Measurements from ENCODE around the gene BARHL1.

BARHL1 gene

DNA sequence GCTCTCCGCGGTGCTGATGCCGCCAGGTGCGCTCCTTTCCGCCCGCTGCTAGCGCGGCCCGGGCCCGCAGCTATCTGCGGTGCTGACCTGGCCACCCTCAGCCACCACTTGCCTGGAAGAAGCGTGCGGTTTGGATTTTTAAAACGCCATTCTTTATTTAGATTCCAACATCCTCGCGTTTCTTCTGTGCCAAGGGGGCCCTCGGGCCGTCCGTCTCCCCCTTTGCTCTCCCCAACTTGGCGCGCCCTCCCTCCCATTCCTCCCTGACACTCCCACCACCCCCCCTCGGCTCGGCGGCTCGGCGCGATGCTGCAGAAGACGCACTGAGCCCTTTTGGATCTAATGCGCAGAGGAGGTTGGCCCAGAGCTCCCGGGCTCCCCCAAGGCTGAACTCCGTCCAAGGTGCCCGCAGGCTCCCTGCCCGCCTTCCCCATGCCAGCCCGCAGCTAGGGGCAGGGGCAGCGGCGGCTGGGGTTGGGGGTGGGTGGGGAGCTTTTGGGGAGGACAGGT is at the start of gene BARHL1:
Gene BARHL1, plus strand, starts transcription at position 331 of the 510 bp plus-strand sequence. CDS start 192 bp downstream, outside the sequence.
- no peak for DNase-seq

DNA sequence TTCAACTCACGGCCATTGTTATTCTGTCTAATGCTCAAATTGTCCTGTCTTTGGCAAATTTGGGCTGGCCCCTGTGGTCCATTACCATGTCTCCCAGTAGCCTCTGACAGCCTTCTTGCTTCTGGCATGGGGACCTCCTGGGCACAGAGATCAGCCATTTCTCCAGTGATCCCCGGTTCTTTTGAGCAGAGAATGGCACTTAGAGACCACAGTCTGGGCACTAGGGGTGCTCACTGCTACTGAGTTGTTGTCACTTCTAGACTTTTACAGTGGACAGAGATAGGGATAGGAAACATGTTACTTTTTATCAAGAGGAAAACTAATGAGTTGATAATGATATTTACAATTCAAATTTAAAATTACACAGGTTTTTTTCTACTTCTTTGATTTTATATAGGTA is 47.6 kb upstream of the BARHL1 start:
- no peak for DNase-seq

DNA sequence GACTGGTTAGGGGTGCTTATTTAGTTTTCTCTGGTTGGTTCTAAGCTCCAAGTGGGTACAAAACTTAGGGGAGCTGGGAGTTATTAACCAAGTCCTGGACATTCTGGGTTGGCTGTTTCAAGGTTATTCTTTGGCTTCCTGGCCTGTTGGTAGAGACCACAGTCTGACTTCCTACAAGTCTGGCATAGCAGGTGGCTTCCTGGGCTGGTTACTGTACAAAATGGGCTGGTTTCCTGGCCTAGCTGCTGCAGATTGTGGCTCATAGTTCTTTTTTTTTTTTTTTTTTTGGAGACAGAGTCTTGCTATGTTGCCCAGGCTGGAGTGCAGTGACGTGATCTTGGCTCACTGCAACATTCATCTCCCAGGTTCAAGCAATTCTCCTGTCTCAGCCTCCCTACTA is 46.3 kb upstream of the BARHL1 start:
- DNase-seq, result no peak

DNA sequence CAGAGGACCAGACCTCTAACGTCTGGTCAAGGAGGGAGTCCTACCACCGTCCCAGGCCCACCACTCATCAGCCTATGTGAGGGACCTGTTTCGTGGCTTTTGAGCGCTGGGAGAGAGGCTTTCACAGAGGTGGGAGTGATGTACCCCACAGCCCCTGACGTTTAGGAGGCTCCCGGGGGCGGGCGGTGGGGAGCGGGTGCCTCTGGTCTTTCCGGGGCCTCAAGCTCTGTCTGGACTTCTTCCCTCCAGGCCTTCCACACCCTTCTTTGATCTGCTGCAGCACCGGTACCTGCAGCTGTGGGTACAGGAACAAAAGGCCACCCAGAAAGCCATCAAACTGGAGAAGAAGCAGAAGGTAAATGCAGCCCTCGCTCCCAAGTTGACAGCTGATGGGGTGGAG is 45.1 kb upstream of the BARHL1 start:
- DNase-seq, result no peak

DNA sequence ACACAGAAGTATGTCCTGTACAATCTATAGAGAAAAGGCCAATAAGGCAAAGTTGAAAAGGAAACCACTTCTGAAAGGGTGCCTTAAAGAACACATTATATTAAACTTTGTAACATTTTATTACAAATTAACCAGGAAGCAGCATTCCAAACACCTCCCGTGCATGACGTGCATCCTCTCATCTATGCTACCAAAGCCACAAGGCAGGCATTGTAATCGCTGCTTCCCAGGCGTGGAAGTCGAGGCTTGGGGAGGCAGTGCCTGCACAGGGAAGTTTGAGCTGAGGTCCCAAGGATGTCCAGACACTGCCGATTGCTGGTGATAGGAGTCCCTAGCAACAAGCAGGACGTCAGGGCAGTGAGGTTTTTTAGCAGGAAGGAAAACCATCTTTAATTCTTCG is 44.3 kb upstream of the BARHL1 start:
- no peak for DNase-seq

DNA sequence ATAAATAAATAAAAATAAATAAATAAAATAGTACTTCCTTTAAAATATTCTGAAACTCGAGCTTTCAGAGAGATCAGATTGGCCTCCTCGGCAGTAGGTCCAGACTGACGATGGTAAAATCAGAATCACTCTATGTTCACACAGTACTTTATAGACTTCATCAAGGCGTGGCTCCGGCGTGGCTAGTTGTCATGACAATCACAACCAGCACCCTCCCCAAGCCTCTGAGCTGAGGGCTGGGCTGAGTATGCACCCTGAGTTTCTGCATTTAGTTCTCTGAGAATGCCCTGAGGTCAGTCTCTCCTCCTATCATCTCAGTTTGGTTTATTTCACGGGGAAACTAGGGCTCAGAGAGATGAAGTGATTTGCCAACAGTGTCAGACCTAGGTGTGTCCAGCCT is 43.3 kb upstream of the BARHL1 start:
- DNase-seq, result no peak

DNA sequence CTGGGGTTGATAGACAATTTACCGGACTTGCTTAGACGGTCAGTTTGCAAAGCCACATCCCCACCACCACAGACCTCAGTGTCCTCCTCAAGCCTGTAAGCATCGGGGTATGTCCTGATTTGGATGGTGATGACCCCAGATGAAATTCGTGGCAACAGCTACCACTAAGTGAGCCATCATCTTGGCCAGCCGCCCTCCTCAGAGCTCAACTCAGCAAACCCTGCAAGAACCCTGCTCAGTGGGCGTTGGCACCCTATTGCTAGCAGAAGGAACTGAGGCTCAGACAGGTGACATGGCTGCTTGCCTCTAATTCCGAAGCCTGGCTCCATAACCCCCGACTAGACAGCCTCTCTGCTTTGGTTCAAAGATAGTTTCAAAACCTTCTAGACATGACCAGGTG is 41.4 kb upstream of the BARHL1 start:
- no peak for DNase-seq

DNA sequence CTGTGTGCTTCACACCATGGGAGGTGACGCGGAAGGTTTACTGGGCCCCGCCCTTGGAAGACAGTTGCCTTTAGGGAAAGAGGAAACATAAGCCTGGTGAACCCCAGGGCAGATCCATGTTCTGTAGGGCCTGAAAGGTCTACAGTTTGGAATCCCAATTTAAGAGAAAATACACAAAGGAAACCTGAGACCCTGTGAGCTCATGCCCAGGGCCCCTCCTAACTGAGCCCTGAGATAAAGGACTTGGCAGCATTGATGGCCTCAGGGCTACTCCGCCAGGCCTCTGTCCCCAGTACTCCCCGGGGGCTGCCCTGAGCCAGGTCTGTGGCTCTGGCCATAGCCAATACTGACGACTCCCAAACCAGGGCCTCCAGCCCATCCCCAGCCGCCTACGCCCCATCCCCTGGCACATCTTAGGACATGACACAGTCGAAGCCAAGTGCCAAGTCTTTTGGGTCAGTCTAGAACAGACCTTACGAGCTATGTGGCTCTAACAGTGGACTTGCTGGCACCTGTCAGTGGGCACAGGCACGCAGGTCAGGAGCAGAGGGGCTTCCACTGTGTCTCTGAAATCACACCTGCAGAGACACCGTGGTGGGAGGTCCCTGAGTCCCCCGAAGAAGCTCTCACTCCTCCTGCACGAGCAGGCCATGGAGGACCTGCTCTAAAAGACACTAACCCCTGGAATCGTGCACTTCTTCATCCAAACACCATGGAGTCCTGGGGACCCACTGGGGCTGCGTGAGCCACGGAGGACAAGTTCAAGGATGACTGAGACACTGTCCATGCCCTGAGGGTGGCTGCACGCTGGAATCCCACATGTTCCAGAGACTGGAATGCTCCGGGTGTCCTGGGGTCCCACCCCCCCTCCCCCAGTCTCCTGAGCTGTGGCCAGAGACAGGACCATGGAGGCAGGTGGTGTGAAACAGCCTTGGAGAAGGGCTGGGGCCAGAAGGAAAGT is 40.3 kb upstream of the BARHL1 start:
- no peak for DNase-seq

DNA sequence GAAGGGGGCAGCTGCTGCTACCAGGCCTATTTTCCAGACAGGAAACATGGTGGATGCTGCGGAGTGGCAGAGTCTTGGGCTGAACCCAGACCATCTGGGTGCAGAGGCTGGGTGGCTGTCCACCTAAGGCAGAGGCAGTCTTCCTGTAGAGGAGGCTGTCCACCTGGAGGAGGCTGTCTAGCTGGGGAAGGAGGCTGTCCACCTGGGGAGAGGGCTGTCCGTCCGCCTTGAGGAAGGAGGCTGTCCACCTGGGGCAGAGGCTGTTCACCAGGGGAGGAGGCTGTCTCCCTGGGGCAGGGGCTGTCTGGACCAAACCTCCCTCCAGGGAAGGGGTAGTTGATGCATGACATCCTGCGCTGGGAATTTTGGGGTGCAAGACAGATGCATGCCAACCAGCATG is 39.2 kb upstream of the BARHL1 start:
- no peak for DNase-seq

DNA sequence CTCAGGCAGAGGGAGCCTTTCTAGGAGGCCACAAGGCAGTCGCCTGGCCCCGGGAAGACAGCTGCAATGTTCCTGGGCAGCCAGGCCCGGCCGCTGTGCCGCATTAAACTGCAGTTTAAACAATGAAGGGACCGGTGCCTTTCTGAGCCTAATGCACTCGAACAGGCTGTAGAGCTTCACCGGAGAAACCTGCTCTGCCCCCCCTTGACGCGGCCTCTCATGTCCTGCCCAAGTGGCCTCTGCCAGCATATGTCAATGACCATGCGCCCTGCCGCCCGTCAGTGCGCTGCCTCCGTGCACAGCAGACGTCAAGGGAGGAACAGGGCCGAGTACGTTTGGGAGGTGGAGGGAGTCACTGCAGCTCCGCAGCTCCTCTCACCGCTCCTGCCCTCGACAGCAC is 38.4 kb upstream of the BARHL1 start:
- DNase-seq, result no peak

DNA sequence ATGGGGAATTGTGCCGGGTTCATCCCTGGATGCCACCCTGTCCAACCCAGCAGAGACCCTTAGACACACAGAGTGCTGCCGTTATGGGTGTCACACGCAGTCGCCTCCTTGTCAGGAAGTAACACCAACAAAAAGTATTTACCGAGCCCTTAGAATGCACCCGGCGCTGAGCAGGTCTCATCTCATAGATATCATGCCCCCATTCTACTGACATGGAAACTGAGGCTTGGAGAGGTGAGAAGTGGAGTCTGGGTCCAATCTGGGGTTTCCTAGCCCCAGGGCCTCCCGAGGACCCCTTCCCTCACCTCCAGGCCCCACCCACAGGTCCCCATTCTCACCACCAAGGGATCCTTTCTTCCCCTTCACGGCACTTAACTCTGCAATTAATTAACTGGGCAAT is 36.8 kb upstream of the BARHL1 start:
- no peak for DNase-seq

DNA sequence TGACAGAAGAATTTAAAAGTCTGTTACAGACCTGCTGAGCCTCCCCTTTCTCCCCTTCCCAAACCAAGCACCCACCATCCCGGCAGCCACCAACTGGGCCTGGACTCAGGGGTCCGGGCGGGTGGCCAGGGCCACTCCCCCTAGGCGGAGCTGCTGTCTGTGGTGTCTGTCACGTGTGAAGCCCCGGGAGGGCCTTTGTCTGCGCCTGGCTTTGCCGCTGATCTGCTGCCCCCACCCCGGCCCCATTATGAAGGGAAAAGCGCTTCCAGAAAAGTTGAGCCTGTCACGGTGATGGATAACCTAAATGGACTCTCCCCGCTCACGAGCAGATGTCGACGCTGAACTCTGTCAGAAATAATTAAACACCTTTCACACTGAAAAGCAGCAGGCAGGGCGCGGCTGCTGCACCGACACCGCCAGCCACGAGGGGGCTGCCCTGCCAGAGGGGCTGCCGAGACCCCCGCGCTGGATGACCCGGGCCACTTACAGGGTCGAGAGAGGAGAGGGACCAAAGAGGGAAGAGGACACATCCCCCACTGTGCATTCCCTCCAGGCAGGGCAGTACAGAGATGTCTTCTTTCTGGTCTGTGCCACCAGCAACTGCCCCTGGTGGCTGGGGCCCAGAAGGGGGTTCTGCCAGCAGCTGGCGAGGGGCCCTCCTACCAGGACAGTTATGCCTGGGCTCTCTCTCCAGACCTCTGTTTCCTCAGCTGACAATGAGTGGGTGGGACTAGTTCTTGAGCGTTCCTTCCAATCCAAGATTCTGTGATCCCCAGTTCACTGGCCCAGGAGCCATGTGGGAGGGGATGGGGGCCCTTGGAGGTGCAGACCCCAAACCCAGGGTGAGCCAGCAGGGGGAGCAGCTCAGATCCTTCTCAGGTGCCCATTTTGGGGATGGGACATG is 36.0 kb upstream of the BARHL1 start:
- DNase-seq, result no peak

DNA sequence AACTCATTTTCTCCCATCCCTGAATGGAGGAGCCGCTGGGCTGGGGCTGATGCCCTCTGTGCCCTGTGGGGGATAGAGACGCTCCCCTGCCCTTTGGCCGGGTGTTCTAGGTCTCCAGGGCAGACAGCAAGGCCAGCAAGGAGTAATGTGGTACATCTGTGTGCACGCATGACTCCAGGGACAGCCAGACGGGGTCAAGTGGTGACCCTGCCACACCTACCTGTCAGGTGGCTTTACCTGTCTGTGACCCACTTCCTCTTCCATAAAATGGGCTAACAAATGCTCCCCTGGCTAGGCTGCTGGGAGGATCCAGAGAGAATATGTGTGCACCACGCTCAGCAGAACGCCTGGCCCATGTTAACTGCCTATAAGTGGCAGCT is 35.4 kb upstream of the BARHL1 start:
- DNase-seq, result no peak

DNA sequence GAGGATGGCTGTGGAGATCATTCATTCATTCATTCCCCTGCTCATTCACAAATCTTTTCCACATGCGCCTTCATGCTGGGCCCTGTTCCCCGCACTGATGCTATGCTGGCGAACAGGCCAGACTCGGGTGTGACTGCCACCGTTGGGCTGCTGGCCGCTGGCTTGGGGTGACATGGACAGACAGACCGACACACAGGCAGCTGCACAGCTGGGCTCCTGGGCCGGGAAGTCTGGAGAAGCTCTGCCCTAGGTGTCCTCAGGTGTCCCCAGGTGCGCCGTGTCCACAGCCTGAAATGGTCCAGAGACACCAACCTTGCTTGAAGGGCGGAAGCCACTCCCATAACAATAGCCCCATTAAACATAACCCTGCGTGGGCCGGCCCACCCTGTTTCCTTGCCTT is 35.0 kb upstream of the BARHL1 start:
- DNase-seq, result no peak

DNA sequence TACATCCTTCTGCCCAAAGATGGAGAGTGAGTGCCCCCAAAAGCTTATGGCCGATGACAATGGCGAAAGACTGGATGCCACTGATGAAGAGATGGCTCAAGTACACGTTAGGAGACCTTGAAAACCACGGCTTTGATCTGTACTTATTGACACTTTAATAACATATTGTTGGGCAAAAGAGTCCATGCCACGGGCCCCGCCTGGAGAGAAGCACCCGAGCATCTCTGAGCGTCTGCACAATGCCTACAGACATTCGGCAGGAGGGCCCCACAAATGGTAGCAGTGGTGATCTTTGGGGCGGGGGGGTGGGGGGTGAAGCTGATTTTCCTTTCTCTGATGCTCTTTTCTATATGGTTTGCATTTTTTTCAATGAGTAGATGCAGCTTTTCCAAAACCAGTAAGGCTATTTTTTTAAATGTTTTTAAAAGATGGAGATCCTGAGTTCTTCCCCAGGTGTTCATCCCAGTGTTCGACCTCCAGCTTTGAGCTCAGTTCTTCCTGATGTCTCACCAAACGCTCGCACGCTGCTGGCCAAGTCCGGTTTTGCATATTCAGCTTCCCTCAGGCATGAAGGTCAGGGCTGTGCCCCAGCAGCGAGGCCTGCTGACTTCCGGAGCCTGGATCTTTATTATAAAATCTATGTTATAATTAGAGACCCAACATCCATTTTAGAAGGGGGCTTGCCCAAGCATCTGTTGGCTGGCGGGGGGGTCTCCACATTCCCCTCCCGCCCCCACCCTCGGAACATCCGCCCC is 34.3 kb upstream of the BARHL1 start:
- DNase-seq, result no peak

DNA sequence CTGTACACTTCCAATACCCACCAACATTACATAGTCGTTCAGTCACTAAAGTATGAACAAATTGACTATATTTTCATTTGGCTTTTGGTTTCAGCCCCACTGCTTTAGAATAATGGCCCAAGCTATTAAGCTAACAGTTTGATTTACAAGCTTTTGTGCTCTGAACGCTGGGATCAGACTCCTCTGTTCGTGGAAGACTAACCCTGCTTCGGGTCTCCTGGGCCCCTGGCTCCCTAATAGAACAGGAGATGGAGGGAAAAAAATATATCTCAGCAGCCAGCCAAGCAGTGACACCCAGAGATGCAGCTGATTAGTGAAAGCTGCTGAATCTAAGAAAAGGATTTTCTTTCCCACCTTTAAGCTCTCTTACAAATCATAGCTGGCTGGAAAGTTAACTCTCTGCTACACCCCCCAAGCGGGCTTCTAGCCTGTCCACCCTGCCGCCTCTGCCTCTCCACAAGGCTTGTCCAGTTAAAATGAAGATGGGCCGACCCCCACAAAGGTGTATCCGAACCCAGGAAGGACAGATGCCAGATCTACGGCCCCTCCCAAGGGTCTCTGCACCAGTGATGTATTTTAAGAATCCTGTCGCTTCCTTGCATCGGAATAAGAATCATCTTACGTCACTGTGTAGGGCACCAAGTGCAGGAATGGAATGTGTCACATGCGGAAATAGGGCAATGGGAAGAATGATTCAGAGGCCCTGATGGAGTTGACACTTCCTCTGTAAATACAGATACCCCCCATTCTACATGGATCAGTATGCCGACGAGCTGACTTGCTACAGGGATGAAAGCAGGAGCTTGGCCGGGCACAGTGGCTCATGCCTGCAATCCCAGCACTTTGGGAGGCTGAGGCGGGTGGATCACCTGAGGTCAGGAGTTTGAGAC is 33.4 kb upstream of the BARHL1 start:
- no peak for DNase-seq

DNA sequence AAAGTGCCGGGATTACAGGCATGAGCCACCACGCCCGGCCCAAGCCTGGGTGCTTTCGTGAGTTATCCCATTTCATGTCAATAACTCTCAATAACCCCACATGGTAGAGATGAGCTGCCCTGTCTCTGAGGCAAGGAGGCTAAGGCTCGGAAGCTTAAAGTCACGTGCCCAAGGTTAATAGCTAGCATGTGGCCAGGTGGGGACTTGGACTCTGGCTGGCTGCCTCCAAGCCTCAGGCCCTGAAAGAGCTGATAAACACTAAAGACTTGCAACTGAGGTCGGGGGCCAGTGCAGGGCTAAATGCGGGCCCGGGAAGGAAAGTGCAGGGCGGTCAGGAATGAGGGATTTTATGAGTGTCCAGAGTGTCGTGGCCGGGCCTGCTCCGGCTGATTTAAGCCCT is 30.9 kb upstream of the BARHL1 start:
- no peak for DNase-seq

DNA sequence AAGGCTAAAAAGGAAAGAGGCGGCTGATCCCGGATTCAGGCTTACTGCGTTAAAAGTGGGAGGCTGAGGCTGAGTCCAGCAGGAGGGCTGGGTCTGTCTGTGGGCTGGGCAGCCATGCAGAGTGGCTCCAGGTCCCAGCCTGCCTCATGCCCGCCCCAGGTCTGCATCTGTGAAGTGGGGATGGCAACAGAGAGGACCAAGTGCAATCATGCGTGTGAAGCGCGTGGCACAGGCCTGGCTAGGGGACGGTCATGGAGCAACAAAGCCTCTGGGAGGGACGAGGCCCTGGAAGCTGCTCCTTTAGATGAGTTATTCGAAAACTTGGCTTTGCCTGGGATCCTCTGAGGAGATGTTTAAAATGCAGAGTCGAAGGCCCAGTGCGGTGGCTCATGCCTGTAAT is 30.4 kb upstream of the BARHL1 start:
- no peak for DNase-seq

DNA sequence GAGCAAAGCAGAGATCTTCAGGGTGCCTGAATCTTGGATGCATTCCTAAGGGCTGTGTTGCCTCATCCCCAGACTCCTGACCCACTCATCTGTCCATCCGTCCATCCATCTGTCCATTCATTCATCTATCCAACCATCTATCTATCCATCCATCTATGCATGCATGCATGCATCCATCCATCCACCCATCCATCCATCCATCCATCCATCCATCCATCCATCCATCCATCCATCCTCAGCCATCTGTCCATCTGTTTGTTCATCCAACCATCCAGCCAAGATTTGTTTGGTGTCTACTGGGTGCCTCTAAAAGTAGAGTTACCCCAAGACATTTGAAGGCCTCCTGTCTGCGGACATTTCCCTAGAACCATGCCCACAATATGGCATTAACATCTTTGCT is 27.7 kb upstream of the BARHL1 start:
- DNase-seq, result no peak

DNA sequence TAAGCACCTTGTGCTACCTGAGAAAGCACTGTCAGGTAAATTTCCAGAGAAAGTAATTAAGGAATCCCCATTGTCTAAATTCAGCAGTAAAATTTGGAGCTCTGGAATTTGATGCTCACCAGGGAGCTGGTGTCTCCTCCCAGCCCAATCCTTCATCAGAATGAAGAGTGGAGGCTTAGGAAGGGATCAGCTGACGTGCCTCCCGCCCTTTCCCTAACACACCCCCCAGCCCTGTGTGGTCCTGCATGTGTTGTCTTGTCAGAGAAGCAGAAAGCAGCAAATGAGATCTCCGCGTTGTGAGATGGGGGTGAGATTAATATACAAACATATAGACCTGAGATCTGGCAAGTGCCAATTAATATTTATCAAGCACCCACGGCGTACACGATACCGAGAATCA is 26.9 kb upstream of the BARHL1 start:
- no peak for DNase-seq

DNA sequence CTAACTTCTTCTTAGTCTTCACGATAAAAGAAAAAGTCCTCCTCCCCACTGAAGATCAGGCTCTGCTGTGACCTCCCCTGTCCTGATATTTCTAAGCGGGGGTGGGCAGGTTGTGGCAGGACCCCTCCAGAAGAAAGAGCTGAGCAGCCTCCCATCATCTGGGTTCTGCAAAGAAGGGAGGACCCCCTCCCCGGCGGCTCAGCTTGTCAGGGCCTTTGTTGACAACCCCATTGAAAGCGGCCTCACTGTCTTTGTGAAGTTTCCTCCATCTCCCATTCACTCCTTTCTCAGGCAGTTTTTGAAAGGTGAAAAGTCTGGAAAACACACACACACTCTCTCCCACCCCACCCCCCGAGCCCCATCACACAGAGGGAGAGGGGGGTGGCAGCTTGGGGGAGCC is 26.2 kb upstream of the BARHL1 start:
- no peak for DNase-seq

DNA sequence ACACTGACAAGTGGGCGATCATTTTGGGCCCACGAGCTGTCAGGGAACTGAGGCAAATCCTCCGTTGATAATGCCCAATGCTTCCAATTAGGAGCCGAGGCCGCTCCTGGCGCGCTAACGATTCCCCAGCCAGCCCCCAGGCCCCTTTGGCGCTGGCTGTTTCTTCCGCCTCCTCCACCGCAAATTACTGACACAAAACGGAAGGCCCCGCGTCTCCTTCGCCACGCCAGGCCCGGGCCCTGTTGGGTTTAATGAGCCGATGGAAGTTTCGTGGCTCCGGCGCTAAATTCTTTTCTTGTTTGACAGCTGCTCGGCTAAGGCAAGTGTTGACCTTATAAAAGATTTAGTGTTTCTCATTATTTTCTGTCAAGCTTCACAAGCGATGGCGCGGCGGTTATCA is 25.7 kb upstream of the BARHL1 start:
- DNase-seq, result no peak

Data from CD4-positive, alpha-beta T cell treated with Interleukin-12 subunit alpha and Interleukin-12 subunit beta, for 1 hour (primary cell).